ENCODE results near the gene UBE4B.
A peak's percentile ranks its signal among the peaks of the same experiment; 100 is the strongest.
"Not testable (repeated sequence)": the region's sequence is repeated elsewhere in the genome, so short reads cannot be mapped to it uniquely, and the experiment has no call there.

The UBE4B gene

GRCh38 chr1:10032590-10033358, at the start of gene UBE4B:
UBE4B (plus strand) TSS chr1:10032958; CDS start chr1:10033671, 713 bp downstream.
- DNase-seq (peak; percentile 99), ATAC-seq (peak; percentile 99)

- no peak for DNase-seq
Measured at GRCh38 chr1:9984253-9984652, 48.5 kb upstream of the UBE4B start.

GRCh38 chr1:9985001-9985400, 47.8 kb upstream of the UBE4B start:
- ATAC-seq (no peak), DNase-seq (no peak)

More at GRCh38 chr1:9984253-9984652, 48.5 kb upstream of the UBE4B start:
- ATAC-seq: no peak

- no peak for ATAC-seq
- DNase-seq: no peak
Measured at GRCh38 chr1:9989773-9990172, 43.0 kb upstream of the UBE4B start.

GRCh38 chr1:9990944-9991343, 41.8 kb upstream of the UBE4B start:
- ATAC-seq (no peak), DNase-seq (no peak)

GRCh38 chr1:9992910-9993309, 39.8 kb upstream of the UBE4B start:
- DNase-seq: no peak

GRCh38 chr1:9993561-9994075, 39.1 kb upstream of the UBE4B start:
- DNase-seq: no peak
- no peak for ATAC-seq

More at GRCh38 chr1:9992910-9993309, 39.8 kb upstream of the UBE4B start:
- no peak for ATAC-seq

GRCh38 chr1:9996624-9997582, 35.9 kb upstream of the UBE4B start, which contains the start of gene RBP7:
RBP7 (plus strand) TSS chr1:9997228; CDS start chr1:9997259, 31 bp downstream.
- no peak for ATAC-seq
- DNase-seq: peak; percentile 14

- DNase-seq: no peak
- no peak for ATAC-seq
Measured at GRCh38 chr1:10001016-10001665, 31.6 kb upstream of the UBE4B start.

- not testable (repeated sequence) for ATAC-seq, DNase-seq
Measured at GRCh38 chr1:10005248-10005647, 27.5 kb upstream of the UBE4B start.

- DNase-seq: no peak
- ATAC-seq: no peak
Measured at GRCh38 chr1:10007169-10007568, 25.6 kb upstream of the UBE4B start.

GRCh38 chr1:10014016-10014415, 18.7 kb upstream of the UBE4B start:
- ATAC-seq: no peak
- no peak for DNase-seq

GRCh38 chr1:10019561-10019960, 13.2 kb upstream of the UBE4B start:
- DNase-seq: no peak
- no peak for ATAC-seq

GRCh38 chr1:10020086-10020485, 12.7 kb upstream of the UBE4B start:
- no peak for DNase-seq
- ATAC-seq: no peak

GRCh38 chr1:10020678-10021077, 12.1 kb upstream of the UBE4B start:
- not testable (repeated sequence) for DNase-seq, ATAC-seq

GRCh38 chr1:10021992-10022391, 10.8 kb upstream of the UBE4B start:
- DNase-seq, ATAC-seq: not testable (repeated sequence)

GRCh38 chr1:10022656-10023055, 10.1 kb upstream of the UBE4B start:
- ATAC-seq (no peak), DNase-seq (no peak)

GRCh38 chr1:10025354-10025753, 7.4 kb upstream of the UBE4B start:
- DNase-seq (no peak), ATAC-seq (no peak)

- ATAC-seq: no peak
Measured at GRCh38 chr1:10027027-10027426, 5.7 kb upstream of the UBE4B start.

GRCh38 chr1:10028956-10029500, 3.7 kb upstream of the UBE4B start:
- not testable (repeated sequence) for DNase-seq, ATAC-seq

More at GRCh38 chr1:10027027-10027426, 5.7 kb upstream of the UBE4B start:
- DNase-seq: no peak

GRCh38 chr1:10031461-10031860, 1.3 kb upstream of the UBE4B start:
- no peak for ATAC-seq
- no peak for DNase-seq
